K562 (cell line): Measurements from ENCODE around the gene KCNQ5. TPM values are rescaled to one million over a fixed set of nuclear protein-coding genes. Genes with fewer than 3 reads are reported as not detected.
A peak's percentile ranks its signal among the peaks of the same experiment; 100 is the strongest.

Experiments used
- CBFB ChIP-seq: sonication (generic); formaldehyde crosslinking; IDR thresholded peaks from 2 replicates; pipeline ENCODE4 v1.4.0; 2020; ENCODE audit warnings: mild to moderate bottlenecking, missing genetic modification reagents
- CCNT2 ChIP-seq: IDR thresholded peaks from 2 replicates; pipeline ENCODE4 v1.6.1; 2011; ENCODE audit warnings: borderline replicate concordance, low read depth, mild to moderate bottlenecking, moderate library complexity, mixed read lengths, low read length; ENCODE audit not compliant: insufficient read length; ENCODE audit errors: extremely low read depth
- CHAMP1 ChIP-seq: fragments of 450-650 bp; IDR thresholded peaks from 2 replicates; pipeline ENCODE4 v1.6.1; 2016; ENCODE audit warnings: mild to moderate bottlenecking
- E2F6 ChIP-seq, 2 experiments: IDR thresholded peaks; 2 replicates each; pipeline ENCODE4 v1.6.1; 2011; ENCODE audit warnings: borderline replicate concordance in 1 of 2, control low read depth in 1 of 2, low read depth in 1 of 2, low read length in 1 of 2, mild to moderate bottlenecking in 1 of 2, mixed read lengths in 1 of 2, moderate library complexity in 1 of 2; ENCODE audit not compliant: insufficient read depth in 1 of 2, insufficient read length in 1 of 2, poor library complexity in 1 of 2, severe bottlenecking in 1 of 2; ENCODE audit errors: extremely low read depth in 1 of 2
- FOXM1 ChIP-seq, 2 experiments: fragments of 450-650 bp in 1 of 2; sonication (generic) in 1 of 2; formaldehyde crosslinking in 1 of 2; IDR thresholded peaks; 2 replicates each; pipeline versions ENCODE4 v1.6.1 to v1.9.0; 2017 to 2022; ENCODE audit warnings: low read depth in 2 of 2, mild to moderate bottlenecking in 2 of 2, missing genetic modification reagents in 1 of 2, moderate library complexity in 1 of 2
- KLF10 ChIP-seq: fragments of 250-450 bp; sonication (Bioruptor Pico); IDR thresholded peaks from 2 replicates; pipeline ENCODE4 v1.6.1; 2021; ENCODE audit warnings: matching md5 sums
- MCM2 ChIP-seq: fragments of 450-650 bp; IDR thresholded peaks from 2 replicates; pipeline ENCODE4 v1.6.1; 2017; ENCODE audit warnings: low read depth, mild to moderate bottlenecking
- NELFE ChIP-seq: IDR thresholded peaks from 2 replicates; pipeline ENCODE4 v1.6.1; 2011; ENCODE audit warnings: mild to moderate bottlenecking; ENCODE audit not compliant: insufficient read depth, insufficient read length
- PML ChIP-seq: IDR thresholded peaks from 2 replicates; pipeline ENCODE4 v1.6.1; 2012; ENCODE audit warnings: low read length, inconsistent platforms
- PRMT5 ChIP-seq: sonication (generic); formaldehyde crosslinking; IDR thresholded peaks from 2 replicates; pipeline ENCODE4 v1.5.0; 2020; ENCODE audit warnings: missing genetic modification reagents
- PURB ChIP-seq: sonication (generic); formaldehyde crosslinking; IDR thresholded peaks from 2 replicates; pipeline ENCODE4 v1.9.0; 2021; ENCODE audit warnings: low read depth, mild to moderate bottlenecking, missing genetic modification reagents
- RNF2 ChIP-seq: sonication (generic); IDR thresholded peaks from 2 replicates; pipeline ENCODE4 v1.6.1; 2016
- SP1 ChIP-seq: sonication (generic); formaldehyde crosslinking; IDR thresholded peaks from 2 replicates; pipeline ENCODE4 v1.8.1; 2022; ENCODE audit warnings: mild to moderate bottlenecking, missing genetic modification reagents
- STAG1 ChIP-seq: sonication (generic); formaldehyde crosslinking; IDR thresholded peaks from 2 replicates; pipeline ENCODE4 v1.5.0; 2020; ENCODE audit warnings: missing genetic modification reagents, borderline replicate concordance
- ZC3H8 ChIP-seq: fragments of 450-650 bp; IDR thresholded peaks from 2 replicates; pipeline ENCODE4 v1.6.1; 2017
- ZNF354B ChIP-seq: fragments of 250-450 bp; sonication (Bioruptor Pico); IDR thresholded peaks from 2 replicates; pipeline ENCODE4 v1.4.0; 2020
- ZNF695 ChIP-seq: fragments of 450-650 bp; formaldehyde crosslinking; IDR thresholded peaks from 2 replicates; pipeline ENCODE4 v1.4.0; 2020; ENCODE audit warnings: mild to moderate bottlenecking, moderate library complexity
- polyA plus RNA-seq, 8 experiments: library from polyadenylated mRNA; depleted of rRNA in 4 of 8; stranded (reverse) in 5 of 8; unstranded in 3 of 8; fragments of >200 nt; fragmentation: Nextera tagmentation in 2 of 8; fragmentation: Illumina TruSeq in 1 of 8; extraction: Ambion mirVana in 2 of 8; extraction: Trizol in 1 of 8; gene quantifications; 2 replicates each; pipeline versions ENCODE4 v1.2.1 to v1.2.3, GENCODE V29; 2011 to 2014; ENCODE audit warnings: inconsistent platforms in 1 of 8, missing spikeins in 1 of 8
- total RNA-seq, 7 experiments: library from RNA; depleted of rRNA in 6 of 7; stranded (reverse); fragments of >200 nt in 6 of 7; fragmentation: Illumina TruSeq in 2 of 7; extraction: Trizol in 2 of 7; gene quantifications; 2 replicates each; pipeline versions ENCODE4 v1.2.1 to v1.2.3, GENCODE V29; 2011 to 2021; ENCODE audit warnings: low replicate concordance in 1 of 7
- TF ChIP-seq, protein P1 (sequence below): fragments of 200-800 bp; sonication (Bioruptor generic); IDR thresholded peaks from 2 replicates; pipeline ENCODE4 v1.6.1; 2017; ENCODE audit warnings: missing genetic modification characterization, missing compliant biosample characterization
- TF ChIP-seq, protein P2 (sequence below): fragments of 450-650 bp; formaldehyde crosslinking; IDR thresholded peaks from 2 replicates; pipeline ENCODE4 v1.4.0; 2020; ENCODE audit warnings: mild to moderate bottlenecking, moderate library complexity

KCNQ5 gene
- total and polyA plus RNA-seq, 9 of the 15 experiments (the other 6 are each of a cell fraction or from before 2014, with no cell fraction given) = 0.31 to 5.9 (median 2.6) TPM

GRCh38 chr6:73134588-73134987, 512.7 kb downstream of the KCNQ5 start (continued):
- TF ChIP-seq ZC3H8 (no peak), KLF10 (no peak), NELFE (no peak), ZNF695 (CRISPR knock-in tag) (no peak), ZNF354B (CRISPR knock-in tag) (no peak), CHAMP1 (peak; percentile 47; the same call in 1 of the 2 replicates), PURB (CRISPR knock-in tag) (no peak), PML (no peak), FOXM1 (IDR thresholded peaks at IDR 0.05; ENCODE audit: low read depth) (no peak), FOXM1 (CRISPR knock-in tag; IDR thresholded peaks at IDR 0.05; ENCODE audit: low read depth) (no peak), STAG1 (CRISPR knock-in tag) (no peak), RNF2 (no peak), CBFB (no peak), CCNT2 (no peak), MCM2 (no peak), PRMT5 (CRISPR knock-in tag) (no peak), E2F6 (IDR thresholded peaks at IDR 0.05; ENCODE audit: borderline replicate concordance in 1 of 2, extremely low read depth in 1 of 2, insufficient read depth in 1 of 2, insufficient read length in 1 of 2, low read depth in 1 of 2, low read length in 1 of 2, poor library complexity in 1 of 2, severe bottlenecking in 1 of 2) (peak; percentile 20 to 80), SP1 (no peak)
- TF ChIP-seq, protein P1, sequence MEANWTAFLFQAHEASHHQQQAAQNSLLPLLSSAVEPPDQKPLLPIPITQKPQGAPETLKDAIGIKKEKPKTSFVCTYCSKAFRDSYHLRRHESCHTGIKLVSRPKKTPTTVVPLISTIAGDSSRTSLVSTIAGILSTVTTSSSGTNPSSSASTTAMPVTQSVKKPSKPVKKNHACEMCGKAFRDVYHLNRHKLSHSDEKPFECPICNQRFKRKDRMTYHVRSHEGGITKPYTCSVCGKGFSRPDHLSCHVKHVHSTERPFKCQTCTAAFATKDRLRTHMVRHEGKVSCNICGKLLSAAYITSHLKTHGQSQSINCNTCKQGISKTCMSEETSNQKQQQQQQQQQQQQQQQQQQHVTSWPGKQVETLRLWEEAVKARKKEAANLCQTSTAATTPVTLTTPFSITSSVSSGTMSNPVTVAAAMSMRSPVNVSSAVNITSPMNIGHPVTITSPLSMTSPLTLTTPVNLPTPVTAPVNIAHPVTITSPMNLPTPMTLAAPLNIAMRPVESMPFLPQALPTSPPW = no peak
- TF ChIP-seq, protein P2, sequence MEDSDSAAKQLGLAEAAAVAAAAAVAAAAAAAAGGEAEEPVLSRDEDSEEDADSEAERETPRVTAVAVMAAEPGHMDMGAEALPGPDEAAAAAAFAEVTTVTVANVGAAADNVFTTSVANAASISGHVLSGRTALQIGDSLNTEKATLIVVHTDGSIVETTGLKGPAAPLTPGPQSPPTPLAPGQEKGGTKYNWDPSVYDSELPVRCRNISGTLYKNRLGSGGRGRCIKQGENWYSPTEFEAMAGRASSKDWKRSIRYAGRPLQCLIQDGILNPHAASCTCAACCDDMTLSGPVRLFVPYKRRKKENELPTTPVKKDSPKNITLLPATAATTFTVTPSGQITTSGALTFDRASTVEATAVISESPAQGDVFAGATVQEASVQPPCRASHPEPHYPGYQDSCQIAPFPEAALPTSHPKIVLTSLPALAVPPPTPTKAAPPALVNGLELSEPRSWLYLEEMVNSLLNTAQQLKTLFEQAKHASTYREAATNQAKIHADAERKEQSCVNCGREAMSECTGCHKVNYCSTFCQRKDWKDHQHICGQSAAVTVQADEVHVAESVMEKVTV (CRISPR knock-in tag) = no peak
